A549 treated with CpdA at 1 μM for 4 hours (cell line): ENCODE measurements around the gene PLCB1. TPM values are rescaled to one million over a fixed set of nuclear protein-coding genes. Genes with fewer than 3 reads are reported as not detected.

ENCODE experiments used
- total RNA-seq: library from RNA; stranded (reverse); fragments of 200-300 nt; extraction: Qiagen RNA extraction; gene quantifications from 5 replicates; pipeline ENCODE4 v1.2.3, GENCODE V29; 2022; ENCODE audit warnings: low read depth

Gene PLCB1
- total RNA-seq, result 0.34 to 1.0 TPM (median 0.61 TPM) in 5 replicates

GRCh38 chr20:8131598-8132483, at the start of gene PLCB1:
PLCB1 (plus strand) TSS chr20:8132266; CDS start chr20:8132652, 386 bp downstream.

Other genes with a start within 250 kb of the PLCB1 start
- not detected in 5 replicates for gene HAO1, start 191.8 kb upstream of the PLCB1 start, total RNA-seq
- gene TMX4, start 112.5 kb upstream of the PLCB1 start, total RNA-seq, result 13.4 to 15.2 TPM (median 13.8 TPM) in 5 replicates